K562 (cell line): ENCODE measurements around the gene ZDHHC14. TPM values are rescaled to one million over a fixed set of nuclear protein-coding genes. Genes with fewer than 3 reads are reported as not detected.

Experiments
- ARID1B ChIP-seq: fragments of 450-650 bp; IDR thresholded peaks from 2 replicates; pipeline ENCODE4 v1.6.1; 2016; ENCODE audit warnings: antibody characterized with exemption, mild to moderate bottlenecking, inconsistent platforms
- ARID3B ChIP-seq: fragments of 250-450 bp; sonication (Bioruptor Pico); IDR thresholded peaks from 2 replicates; pipeline ENCODE4 v1.4.0; 2020; ENCODE audit warnings: borderline replicate concordance
- BHLHE40 ChIP-seq: IDR thresholded peaks from 2 replicates; pipeline ENCODE4 v1.6.1; 2011; ENCODE audit warnings: low read length, improper control_type of control experiment
- HDAC2 ChIP-seq: fragments of 450-650 bp; IDR thresholded peaks from 2 replicates; pipeline ENCODE4 v1.6.1; 2016; ENCODE audit warnings: mild to moderate bottlenecking
- HINFP ChIP-seq: fragments of 450-650 bp; conservative IDR thresholded peaks from 2 replicates; pipeline ENCODE4 v1.6.1; 2016; ENCODE audit warnings: missing genetic modification characterization, low read depth, mild to moderate bottlenecking, control low read depth, missing compliant biosample characterization
- ILF3 ChIP-seq: fragments of 450-650 bp; IDR thresholded peaks from 2 replicates; pipeline ENCODE4 v1.6.1; 2018; ENCODE audit warnings: antibody characterized with exemption, mild to moderate bottlenecking, moderate library complexity, borderline replicate concordance
- IRF1 ChIP-seq: sonication (generic); formaldehyde crosslinking; IDR thresholded peaks from 2 replicates; pipeline ENCODE4 v1.8.0; 2022; ENCODE audit warnings: missing genetic modification reagents, mild to moderate bottlenecking, borderline replicate concordance
- MBD2 ChIP-seq: sonication (generic); IDR thresholded peaks from 2 replicates; pipeline ENCODE4 v1.6.1; 2016; ENCODE audit warnings: low read depth, borderline replicate concordance
- NFE2L1 ChIP-seq: fragments of 450-650 bp; IDR thresholded peaks from 2 replicates; pipeline ENCODE4 v1.6.1; 2016; ENCODE audit warnings: missing genetic modification characterization, low read depth, mild to moderate bottlenecking, missing compliant biosample characterization, moderate library complexity, borderline replicate concordance
- SMAD1 ChIP-seq: fragments of 150-350 bp; IDR thresholded peaks from 2 replicates; pipeline ENCODE4 v1.6.1; 2014; ENCODE audit warnings: low read length, low read depth; ENCODE audit not compliant: partially characterized antibody
- SMAD2 ChIP-seq: fragments of 150-350 bp; IDR thresholded peaks from 2 replicates; pipeline ENCODE4 v1.6.1; 2014; ENCODE audit warnings: low read depth, mild to moderate bottlenecking, low read length
- SOX6 ChIP-seq: fragments of 450-650 bp; IDR thresholded peaks from 2 replicates; pipeline ENCODE4 v1.6.1; 2014; ENCODE audit warnings: mild to moderate bottlenecking
- SPI1 ChIP-seq: IDR thresholded peaks from 2 replicates; pipeline ENCODE4 v1.6.1; 2011; ENCODE audit warnings: low read depth, low read length, control low read depth, borderline replicate concordance
- TCFL5 ChIP-seq: fragments of 250-450 bp; sonication (Bioruptor Pico); conservative IDR thresholded peaks from 2 replicates; pipeline ENCODE4 v1.6.1; 2021; ENCODE audit warnings: mild to moderate bottlenecking, moderate library complexity, matching md5 sums
- ZFP1 ChIP-seq: fragments of 450-650 bp; formaldehyde crosslinking; IDR thresholded peaks from 2 replicates; pipeline ENCODE4 v1.4.0; 2020; ENCODE audit warnings: mild to moderate bottlenecking, mixed read lengths
- ZFPM2 ChIP-seq: fragments of 250-450 bp; sonication (Bioruptor Pico); IDR thresholded peaks from 2 replicates; pipeline ENCODE4 v1.5.1; 2022; ENCODE audit warnings: mild to moderate bottlenecking
- ZNF133 ChIP-seq: fragments of 250-450 bp; sonication (Bioruptor Pico); IDR thresholded peaks from 2 replicates; pipeline ENCODE4 v1.4.0; 2020; ENCODE audit warnings: mild to moderate bottlenecking
- ZNF282 ChIP-seq: sonication (generic); formaldehyde crosslinking; IDR thresholded peaks from 2 replicates; pipeline ENCODE4 v1.8.1; 2023; ENCODE audit warnings: missing genetic modification reagents
- ZNF766 ChIP-seq: fragments of 200-800 bp; sonication (Bioruptor generic); conservative IDR thresholded peaks from 2 replicates; pipeline ENCODE4 v1.6.1; 2016; ENCODE audit warnings: missing genetic modification characterization, missing compliant biosample characterization
- polyA plus RNA-seq, 8 experiments: library from polyadenylated mRNA; depleted of rRNA in 4 of 8; stranded (reverse) in 5 of 8; unstranded in 3 of 8; fragments of >200 nt; fragmentation: Nextera tagmentation in 2 of 8; fragmentation: Illumina TruSeq in 1 of 8; extraction: Ambion mirVana in 2 of 8; extraction: Trizol in 1 of 8; gene quantifications; 2 replicates each; pipeline versions ENCODE4 v1.2.1 to v1.2.3, GENCODE V29; 2011 to 2014; ENCODE audit warnings: inconsistent platforms in 1 of 8, missing spikeins in 1 of 8
- total RNA-seq, 7 experiments: library from RNA; depleted of rRNA in 6 of 7; stranded (reverse); fragments of >200 nt in 6 of 7; fragmentation: Illumina TruSeq in 2 of 7; extraction: Trizol in 2 of 7; gene quantifications; 2 replicates each; pipeline versions ENCODE4 v1.2.1 to v1.2.3, GENCODE V29; 2011 to 2021; ENCODE audit warnings: low replicate concordance in 1 of 7
- TF ChIP-seq, protein P1 (sequence below): fragments of 250-450 bp; sonication (Bioruptor Pico); IDR thresholded peaks from 2 replicates; pipeline ENCODE4 v1.8.0; 2021; ENCODE audit warnings: mild to moderate bottlenecking, moderate library complexity

Gene ZDHHC14
- total and polyA plus RNA-seq, 9 of the 15 experiments (the other 6 are each of a cell fraction or from before 2014, with no cell fraction given) = 0.92 to 23.1 (median 13.8) TPM

DNA sequence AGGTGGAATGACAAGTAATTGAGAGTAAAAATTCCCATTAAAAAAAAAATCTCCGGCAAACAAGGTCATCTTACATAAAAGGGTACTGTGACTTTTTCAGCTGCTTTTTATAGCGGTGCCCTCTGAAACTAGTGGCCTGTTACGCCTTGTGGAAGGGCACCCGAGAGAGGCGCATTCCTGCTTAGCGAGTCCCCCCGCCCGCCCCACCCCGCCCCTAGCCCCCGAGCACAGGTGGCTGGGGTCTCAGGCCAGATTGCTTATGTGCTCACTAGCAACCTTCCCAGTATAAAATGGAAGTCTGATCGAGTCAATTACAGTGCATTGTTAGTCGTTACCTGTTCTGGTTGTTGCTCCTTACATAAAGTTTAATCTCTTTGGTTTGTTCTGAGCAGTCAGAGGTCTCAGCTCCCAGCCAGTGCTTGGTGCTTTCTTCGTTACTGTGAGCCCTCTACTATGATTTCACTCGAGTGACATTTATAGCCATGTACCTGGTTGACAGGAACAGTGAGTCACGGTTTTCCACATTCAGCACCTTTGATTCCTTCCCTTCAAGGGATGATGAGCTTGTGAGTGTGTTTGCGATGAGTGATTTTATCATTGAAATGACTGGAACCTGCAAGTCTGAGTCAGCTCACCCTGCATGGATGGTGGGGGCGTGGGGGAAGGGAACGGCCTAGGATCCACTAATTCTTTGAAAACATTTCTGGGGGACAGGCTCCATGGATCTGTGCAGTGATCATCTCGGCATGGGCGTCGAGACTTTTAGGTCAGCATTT, 47.6 kb downstream of the ZDHHC14 start (continued):
- TF ChIP-seq IRF1 (CRISPR knock-in tag) (no peak), ILF3 (no peak), SPI1 (no peak), MBD2 (no peak), NFE2L1 (tag) (no peak), BHLHE40 (no peak; the same call in 1 of the 2 replicates), HDAC2 (0 out of 2 replicates have a peak, but pooled peaks have one; percentile 39), HINFP (no peak), ZNF282 (CRISPR knock-in tag) (no peak), SMAD1 (no peak), ARID3B (CRISPR knock-in tag) (no peak), TCFL5 (CRISPR knock-in tag) (no peak), ARID1B (peak; percentile 76), SMAD2 (no peak), ZFPM2 (CRISPR knock-in tag) (no peak), ZNF766 (no peak), ZNF133 (CRISPR knock-in tag) (no peak), ZFP1 (CRISPR knock-in tag) (no peak), SOX6 (0 out of 2 replicates have a peak, but pooled peaks have one; percentile 26)
- TF ChIP-seq, protein P1, sequence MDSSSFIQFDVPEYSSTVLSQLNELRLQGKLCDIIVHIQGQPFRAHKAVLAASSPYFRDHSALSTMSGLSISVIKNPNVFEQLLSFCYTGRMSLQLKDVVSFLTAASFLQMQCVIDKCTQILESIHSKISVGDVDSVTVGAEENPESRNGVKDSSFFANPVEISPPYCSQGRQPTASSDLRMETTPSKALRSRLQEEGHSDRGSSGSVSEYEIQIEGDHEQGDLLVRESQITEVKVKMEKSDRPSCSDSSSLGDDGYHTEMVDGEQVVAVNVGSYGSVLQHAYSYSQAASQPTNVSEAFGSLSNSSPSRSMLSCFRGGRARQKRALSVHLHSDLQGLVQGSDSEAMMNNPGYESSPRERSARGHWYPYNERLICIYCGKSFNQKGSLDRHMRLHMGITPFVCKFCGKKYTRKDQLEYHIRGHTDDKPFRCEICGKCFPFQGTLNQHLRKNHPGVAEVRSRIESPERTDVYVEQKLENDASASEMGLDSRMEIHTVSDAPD (CRISPR knock-in tag) = no peak
